Natural killer cell treated with Interleukin-12 subunit alpha and Interleukin-12 subunit beta and Interleukin-15 and Interleukin-18, amount 100 ng/mL, for 72 hours (primary cell): ENCODE data around the gene SCARB2. TPM values are rescaled to one million over a fixed set of nuclear protein-coding genes. Genes with fewer than 3 reads are reported as not detected.
"Not testable (repeated sequence)": the region's sequence is repeated elsewhere in the genome, so short reads cannot be mapped to it uniquely, and the experiment has no call there.

Experiments used
- ATAC-seq, 2 donors: fragments of 150-1000 bp; cut with Tn5 transposase in 1 of 2; sonication (Bioruptor Pico), chemical (Tn5 transposase) in 1 of 2; 2 replicates each; pipeline ENCODE4 v1.10.0; 2021
- DNase-seq: peaks from one replicate; pipeline ENCODE4 v3.0.0; 2022; ENCODE audit warnings: low spot score
- H3K27ac Mint-ChIP-seq, 2 donors: 1 replicate in 1 of 2; 2 replicates in 1 of 2; pipeline ENCODE4 v1.8.0; 2022; ENCODE audit warnings: mixed read lengths in 2 of 2, mild to moderate bottlenecking in 1 of 2, moderate library complexity in 1 of 2
- H3K27me3 Mint-ChIP-seq, 2 donors: 1 replicate in 1 of 2; 2 replicates in 1 of 2; pipeline ENCODE4 v1.8.0; 2022; ENCODE audit warnings: mixed read lengths in 2 of 2
- H3K36me3 Mint-ChIP-seq: one replicate; pipeline ENCODE4 v1.8.0; 2022; ENCODE audit warnings: mixed read lengths
- H3K4me1 Mint-ChIP-seq, 2 donors: 1 replicate in 1 of 2; 2 replicates in 1 of 2; pipeline ENCODE4 v1.8.0; 2022; ENCODE audit warnings: low read depth in 2 of 2, mixed read lengths in 2 of 2, mild to moderate bottlenecking in 1 of 2
- H3K4me3 Mint-ChIP-seq: one replicate; pipeline ENCODE4 v1.8.0; 2022; ENCODE audit warnings: mixed read lengths
- H3K9me3 Mint-ChIP-seq: 2 replicates; pipeline ENCODE4 v1.8.0; 2022; ENCODE audit warnings: mixed read lengths
- total RNA-seq, 2 donors: library from RNA; stranded (reverse); gene quantifications; one replicate each; pipeline ENCODE4 v1.2.3, GENCODE V29; 2022

SCARB2 gene
- 10 to 100 TPM in 1 of 2 donors, 1 to 10 TPM in 1; 9.9 to 13.9 TPM for total RNA-seq

DNA sequence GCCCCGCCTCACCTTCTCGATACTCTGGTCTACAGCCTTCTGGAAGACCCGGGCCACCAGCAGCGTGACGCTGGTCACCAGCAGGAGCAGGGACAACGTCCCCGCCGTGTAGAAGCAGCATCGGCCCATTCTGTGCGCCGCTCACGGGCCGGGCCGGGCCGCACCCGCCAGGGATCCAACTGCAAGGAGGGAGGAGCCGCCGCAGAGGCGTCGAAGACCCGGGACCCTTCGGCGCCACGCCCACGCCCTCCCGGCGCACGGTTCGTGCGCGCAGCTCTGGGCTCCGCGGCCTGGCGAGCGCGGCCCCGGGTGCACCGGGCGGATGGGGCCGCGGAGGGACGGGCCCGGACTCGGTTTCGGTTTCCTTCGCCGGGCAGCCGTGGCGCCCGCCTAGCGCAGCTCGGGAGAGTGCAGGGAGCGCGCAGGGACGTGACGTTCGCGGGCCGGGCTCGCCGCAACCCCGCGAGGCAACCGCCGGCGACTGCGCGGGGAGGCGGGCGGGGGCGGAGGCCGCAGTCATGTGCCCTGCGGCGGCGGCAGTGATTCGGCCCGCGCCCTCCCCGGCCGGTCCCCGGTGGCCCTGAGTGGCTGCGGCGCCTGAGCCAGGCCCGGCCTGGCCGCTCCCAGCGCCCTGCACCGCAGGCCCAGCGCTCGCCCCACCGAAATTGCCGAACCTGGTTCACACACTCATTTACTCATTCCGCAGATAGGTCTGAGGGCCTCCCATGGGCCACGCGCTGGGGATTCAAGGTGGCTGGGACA lies at the start of gene SCARB2:
Gene SCARB2, minus strand, starts transcription at position 410 of the 762 bp plus-strand sequence. Its CDS starts 281 bp downstream, at position 129.
- Mint-ChIP-seq H3K4me3 (peak within 1 kb of the TSS; percentile 95), H3K27ac (peak within 1 kb of the TSS; percentile 61 to 87), H3K36me3 (no peaks in the 10 kb centered on the region), H3K27me3 (peaks cover 0 to 4% of the 10 kb centered on the region in 2 donors), H3K9me3 (no peaks in the 10 kb centered on the region), H3K4me1 (peaks cover 24 to 32% of the 10 kb centered on the region in 2 donors)
- DNase-seq (peak; percentile 91), ATAC-seq (peak; percentile 92 to 93)

DNA sequence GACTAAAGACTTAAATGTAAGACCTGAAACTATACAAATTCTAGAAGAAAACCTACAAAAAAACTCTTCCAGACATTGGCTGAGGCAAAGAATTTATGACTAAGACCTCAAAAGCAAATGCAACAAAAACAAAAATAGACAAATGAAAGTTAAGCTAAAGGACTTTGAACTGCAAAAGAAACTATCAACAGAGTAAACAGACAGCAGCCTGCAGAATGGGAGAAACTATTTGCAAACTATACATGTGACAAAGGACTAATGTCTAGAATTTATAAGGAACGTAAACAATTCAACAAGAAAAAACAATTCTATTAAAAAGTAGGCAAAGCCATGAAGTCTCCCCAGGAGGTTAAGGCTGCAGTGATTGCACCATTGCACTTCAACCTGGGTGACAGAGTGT lies 46.9 kb upstream of the SCARB2 start:
- DNase-seq (no peak), ATAC-seq (no peak)
- H3K9me3 Mint-ChIP-seq = no peaks in the 10 kb centered on the region
- no peak overlapping the region for H3K27ac Mint-ChIP-seq
- no peak overlapping the region for H3K4me3 Mint-ChIP-seq
- peaks cover 25 to 29% of the 10 kb centered on the region in 2 donors for H3K27me3 Mint-ChIP-seq
- no peaks in the 10 kb centered on the region for H3K36me3 Mint-ChIP-seq
- H3K4me1 Mint-ChIP-seq = no peaks in the 10 kb centered on the region

DNA sequence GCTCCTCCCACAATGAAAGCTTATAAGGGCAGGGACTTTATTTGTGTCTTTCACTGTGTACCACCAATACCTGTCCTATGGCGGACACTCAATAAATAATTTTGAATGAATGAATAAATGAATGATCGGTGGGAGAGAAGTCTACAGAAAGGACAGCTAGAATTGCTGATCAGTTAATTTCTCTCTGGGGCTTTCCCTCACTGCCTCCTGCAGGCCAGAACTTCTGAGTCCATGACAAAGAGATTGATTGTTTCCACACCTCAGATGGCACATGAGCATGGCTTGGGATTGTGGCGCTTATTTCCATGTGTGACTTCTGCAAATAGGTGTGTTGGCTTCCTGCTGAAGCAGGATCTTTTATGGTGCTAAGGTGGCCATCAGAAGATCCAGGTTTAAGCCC lies 44.2 kb upstream of the SCARB2 start:
- no peak for ATAC-seq
- Mint-ChIP-seq H3K27ac (no peak overlapping the region), H3K27me3 (peaks cover 45 to 55% of the 10 kb centered on the region in 2 donors), H3K4me3 (no peak overlapping the region), H3K4me1 (no peaks in the 10 kb centered on the region), H3K9me3 (no peaks in the 10 kb centered on the region), H3K36me3 (no peaks in the 10 kb centered on the region)
- DNase-seq = no peak

GRCh38 chr4:76256968-76257367 lies 43.3 kb upstream of the SCARB2 start:
- Mint-ChIP-seq H3K36me3 (no peaks in the 10 kb centered on the region), H3K4me1 (no peaks in the 10 kb centered on the region), H3K9me3 (no peaks in the 10 kb centered on the region), H3K4me3 (no peak overlapping the region), H3K27ac (no peak overlapping the region), H3K27me3 (peaks cover 51 to 61% of the 10 kb centered on the region in 2 donors)
- ATAC-seq (no peak), DNase-seq (no peak)

- Mint-ChIP-seq H3K9me3 (no peaks in the 10 kb centered on the region), H3K27ac (no peak overlapping the region), H3K4me3 (no peak overlapping the region), H3K27me3 (peaks cover 53 to 57% of the 10 kb centered on the region in 2 donors), H3K4me1 (peaks cover 4 to 5% of the 10 kb centered on the region in 2 donors), H3K36me3 (no peaks in the 10 kb centered on the region)
- DNase-seq = no peak
- ATAC-seq = no peak
Measured at GRCh38 chr4:76256032-76256431, 42.4 kb upstream of the SCARB2 start.

GRCh38 chr4:76253511-76253910 lies 39.9 kb upstream of the SCARB2 start:
- Mint-ChIP-seq H3K4me1 (peaks cover 7 to 8% of the 10 kb centered on the region in 2 donors), H3K27me3 (peaks cover 58 to 72% of the 10 kb centered on the region in 2 donors), H3K4me3 (no peak overlapping the region), H3K36me3 (no peaks in the 10 kb centered on the region), H3K9me3 (no peaks in the 10 kb centered on the region), H3K27ac (no peak overlapping the region)
- DNase-seq = no peak
- no peak for ATAC-seq

DNA sequence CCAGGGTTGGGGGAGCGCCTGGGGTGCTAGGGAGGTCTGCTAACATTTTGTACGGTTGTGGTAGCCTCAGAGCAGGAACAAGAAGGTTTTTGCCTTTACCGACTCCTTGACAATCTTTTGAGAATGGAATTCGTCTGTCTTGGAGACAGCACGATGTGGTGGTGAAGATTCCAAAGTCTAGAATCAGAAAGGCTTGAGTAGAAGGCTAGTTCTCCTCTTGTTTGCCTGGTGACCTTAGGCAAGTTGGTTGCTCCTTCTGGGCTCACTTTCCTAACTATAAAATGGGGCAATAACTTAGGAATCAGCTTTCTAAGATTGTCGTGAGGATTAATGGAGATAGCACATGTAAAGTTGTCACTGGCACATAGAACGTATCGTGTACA lies 38.6 kb upstream of the SCARB2 start:
- ATAC-seq (no peak), DNase-seq (no peak)
- Mint-ChIP-seq H3K9me3 (no peaks in the 10 kb centered on the region), H3K27me3 (peaks cover 51 to 73% of the 10 kb centered on the region in 2 donors), H3K36me3 (no peaks in the 10 kb centered on the region), H3K4me1 (peaks cover 7 to 8% of the 10 kb centered on the region in 2 donors), H3K27ac (no peak overlapping the region), H3K4me3 (peak overlapping the region; percentile 18)

GRCh38 chr4:76251441-76252270 lies 38.0 kb upstream of the SCARB2 start, which contains the start of gene FAM47E:
Gene FAM47E, plus strand, starts transcription at chr4:76251721. Its CDS starts 26 bp downstream, at chr4:76251747.
- H3K9me3 Mint-ChIP-seq = no peaks in the 10 kb centered on the region
- H3K4me3 Mint-ChIP-seq = peak within 1 kb of the TSS; percentile 78
- peaks cover 54 to 78% of the 10 kb centered on the region in 2 donors for H3K27me3 Mint-ChIP-seq
- H3K27ac Mint-ChIP-seq = no peak within 1 kb of the TSS
- ATAC-seq = peak; percentile 82 to 84
- no peak for DNase-seq
- H3K36me3 Mint-ChIP-seq = no peaks in the 10 kb centered on the region
- H3K4me1 Mint-ChIP-seq = peaks cover 7 to 8% of the 10 kb centered on the region in 2 donors

DNA sequence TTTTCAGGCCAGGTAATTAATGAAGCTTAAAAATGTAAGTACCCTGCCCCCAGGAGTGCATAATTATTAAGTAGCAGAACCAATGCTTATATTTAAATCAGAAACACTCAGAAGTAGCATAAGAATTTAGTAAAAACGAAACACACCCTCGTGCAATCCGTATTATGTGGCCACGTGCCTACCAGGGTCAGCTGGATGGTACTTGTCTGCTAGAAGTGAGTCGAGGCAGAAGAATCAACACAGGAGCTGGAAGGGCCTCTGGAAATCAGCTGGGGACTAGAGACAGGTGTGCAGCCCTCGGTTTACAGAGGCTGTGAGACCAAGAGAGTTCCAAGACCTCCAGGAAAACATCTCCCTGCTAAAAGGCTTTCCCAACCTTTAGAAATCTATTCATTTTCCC lies 37.3 kb upstream of the SCARB2 start:
- Mint-ChIP-seq H3K4me3 (peak overlapping the region; percentile 78), H3K27me3 (peaks cover 58 to 79% of the 10 kb centered on the region in 2 donors), H3K9me3 (no peaks in the 10 kb centered on the region), H3K36me3 (no peaks in the 10 kb centered on the region), H3K4me1 (peaks cover 7 to 8% of the 10 kb centered on the region in 2 donors), H3K27ac (no peak overlapping the region)
- no peak for DNase-seq
- ATAC-seq = no peak

DNA sequence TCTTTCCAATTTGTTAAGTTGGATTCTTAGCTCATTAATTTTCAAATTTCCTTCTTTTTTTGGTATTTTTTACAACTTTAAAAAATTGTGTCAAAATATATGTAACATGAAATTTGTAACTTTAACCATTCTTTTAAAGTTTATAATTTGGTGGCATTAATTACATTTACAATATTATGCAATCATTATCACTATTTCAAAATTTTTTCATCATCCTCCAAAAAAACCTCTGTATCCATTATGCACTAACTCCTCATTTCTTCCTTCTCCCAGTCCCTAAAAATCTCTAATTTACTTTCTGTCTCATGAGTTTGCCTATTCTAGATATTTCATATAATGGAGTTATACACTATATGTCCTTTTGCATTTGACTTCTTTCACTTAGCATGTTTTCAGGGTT lies 33.2 kb upstream of the SCARB2 start:
- Mint-ChIP-seq H3K4me3 (no peak overlapping the region), H3K36me3 (no peaks in the 10 kb centered on the region), H3K9me3 (no peaks in the 10 kb centered on the region), H3K27me3 (peaks cover 38 to 68% of the 10 kb centered on the region in 2 donors), H3K27ac (no peak overlapping the region), H3K4me1 (peaks cover 7 to 8% of the 10 kb centered on the region in 2 donors)
- ATAC-seq = no peak
- DNase-seq = no peak

DNA sequence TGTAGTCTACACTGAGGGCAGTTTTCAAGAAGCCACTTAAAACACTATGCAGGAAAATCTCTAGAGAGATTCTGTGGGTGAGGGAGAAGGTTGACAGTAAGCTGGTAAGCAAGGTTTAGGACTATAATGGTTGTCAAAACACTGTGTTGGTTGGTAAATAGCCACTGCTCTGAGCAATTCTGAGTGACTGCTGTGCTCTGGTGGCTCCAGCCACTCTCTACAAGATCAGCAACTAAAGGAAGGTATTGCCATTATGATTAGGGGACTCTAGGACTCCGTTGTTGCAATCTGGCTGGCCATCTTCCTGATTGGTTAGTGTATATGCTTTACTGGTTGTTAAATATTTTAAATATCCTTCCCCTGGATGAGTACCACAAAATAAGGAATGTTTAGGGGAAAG lies 32.4 kb upstream of the SCARB2 start:
- no peaks in the 10 kb centered on the region for H3K9me3 Mint-ChIP-seq
- no peak overlapping the region for H3K27ac Mint-ChIP-seq
- peaks cover 35 to 67% of the 10 kb centered on the region in 2 donors for H3K27me3 Mint-ChIP-seq
- H3K36me3 Mint-ChIP-seq = peaks cover 1% of the 10 kb centered on the region
- H3K4me3 Mint-ChIP-seq = no peak overlapping the region
- no peak for DNase-seq
- ATAC-seq = peak in 1 of 2 donors; percentile 20
- H3K4me1 Mint-ChIP-seq = peaks cover 2 to 3% of the 10 kb centered on the region in 2 donors

DNA sequence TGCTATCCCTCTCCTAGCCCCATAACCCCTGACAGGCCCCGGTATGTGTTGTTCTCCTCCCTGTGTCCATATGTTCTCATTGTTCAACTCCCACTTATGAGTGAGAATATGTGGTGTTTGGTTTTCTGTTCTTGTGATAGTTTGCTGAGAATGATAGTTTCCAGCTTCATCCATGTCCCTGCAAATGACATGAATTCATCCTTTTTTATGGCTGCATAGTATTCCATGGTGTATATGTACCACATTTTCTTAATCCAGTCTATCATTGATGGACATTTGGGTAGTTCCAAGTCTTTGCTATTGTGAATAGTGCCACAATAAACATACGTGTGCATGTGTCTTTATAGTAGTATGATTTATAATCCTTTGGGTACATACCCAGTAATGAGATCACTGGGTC lies 30.3 kb upstream of the SCARB2 start:
- DNase-seq, H3K9me3 Mint-ChIP-seq, H3K27ac Mint-ChIP-seq, H3K4me1 Mint-ChIP-seq, H3K4me3 Mint-ChIP-seq, ATAC-seq: not testable (repeated sequence)
- Mint-ChIP-seq H3K36me3 (peaks cover 16% of the 10 kb centered on the region), H3K27me3 (peaks cover 28 to 60% of the 10 kb centered on the region in 2 donors)

DNA sequence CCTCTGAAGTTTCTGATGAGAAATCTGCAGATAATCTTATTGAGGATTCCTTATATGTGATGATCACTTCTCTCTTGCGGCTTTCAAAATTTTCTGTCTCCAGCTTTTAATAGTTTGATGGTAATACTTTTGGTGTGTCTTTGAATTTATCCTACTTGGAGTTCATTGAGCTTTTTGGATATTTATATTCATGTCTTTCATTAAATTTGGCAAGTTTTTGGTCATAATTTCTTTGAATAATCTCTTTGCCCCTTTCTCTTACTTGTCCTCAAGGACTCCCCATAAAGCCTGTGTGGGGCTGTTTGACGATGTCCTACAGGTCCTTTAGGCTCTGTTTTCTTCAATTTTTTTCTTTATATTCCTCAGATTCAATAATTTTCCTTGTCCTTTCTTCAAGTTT lies 26.6 kb upstream of the SCARB2 start:
- ATAC-seq = no peak
- Mint-ChIP-seq H3K36me3 (peaks cover 16% of the 10 kb centered on the region), H3K27me3 (peaks cover 20 to 49% of the 10 kb centered on the region in 2 donors), H3K9me3 (peaks cover 10% of the 10 kb centered on the region), H3K4me1 (no peaks in the 10 kb centered on the region), H3K4me3 (no peak overlapping the region), H3K27ac (no peak overlapping the region)
- no peak for DNase-seq

DNA sequence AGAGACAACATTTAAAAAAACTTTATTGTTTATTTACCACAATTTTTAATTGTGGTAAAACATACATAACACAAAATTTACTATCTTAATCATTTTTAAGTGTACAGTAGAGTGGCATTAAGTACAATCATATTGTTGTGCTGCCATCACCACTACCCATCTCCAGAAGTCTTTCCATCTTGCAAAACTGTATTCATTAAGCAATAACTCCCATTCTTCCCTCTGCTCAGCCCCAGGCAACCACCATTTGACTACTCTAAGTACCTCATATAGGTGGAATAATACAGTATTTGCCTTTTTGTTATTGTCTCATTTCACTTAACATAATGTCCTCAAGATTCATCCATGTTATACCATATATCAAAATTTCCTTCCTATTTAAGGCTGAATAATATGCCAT lies 25.1 kb upstream of the SCARB2 start:
- H3K9me3 Mint-ChIP-seq = peaks cover 10% of the 10 kb centered on the region
- no peak for ATAC-seq

More for the DNA sequence above, 25.1 kb upstream of the SCARB2 start:
- peaks cover 14 to 39% of the 10 kb centered on the region in 2 donors for H3K27me3 Mint-ChIP-seq
- peaks cover 16% of the 10 kb centered on the region for H3K36me3 Mint-ChIP-seq
- H3K4me3 Mint-ChIP-seq = no peak overlapping the region
- no peak for DNase-seq
- H3K27ac Mint-ChIP-seq = no peak overlapping the region
- no peaks in the 10 kb centered on the region for H3K4me1 Mint-ChIP-seq
